NCI-H460 (cell line): ENCODE results near the gene ADAD2. TPM values are rescaled to one million over a fixed set of nuclear protein-coding genes. Genes with fewer than 3 reads are reported as not detected.
"Not testable (repeated sequence)": the region's sequence is repeated elsewhere in the genome, so short reads cannot be mapped to it uniquely, and the experiment has no call there.

ENCODE experiments used
- DNase-seq: peaks from one replicate; pipeline ENCODE4 v3.0.0-alpha.2; 2016; ENCODE audit warnings: low read depth; ENCODE audit errors: extremely low read depth
- total RNA-seq: library from RNA; depleted of rRNA; stranded (reverse); fragments of >200 nt; shearing (Covaris generic); gene quantifications from 2 replicates; pipeline ENCODE4 v1.2.3, GENCODE V29; 2014

Gene ADAD2
- total RNA-seq, 1 experiment from 2014 or later, result not detected

GRCh38 chr16:84195201-84196093 is 4.5 kb downstream of the ADAD2 start:
- DNase-seq, result no peak

- DNase-seq, result no peak
These were observed 5.1 kb downstream of the ADAD2 start for GRCh38 chr16:84196101-84196500.

GRCh38 chr16:84196727-84197394 is 5.9 kb downstream of the ADAD2 start:
- no peak for DNase-seq

GRCh38 chr16:84197466-84198128 is 6.6 kb downstream of the ADAD2 start:
- DNase-seq, result no peak

- no peak for DNase-seq
These were observed 7.4 kb downstream of the ADAD2 start for GRCh38 chr16:84198401-84198800.

- no peak for DNase-seq
These were observed 8.1 kb downstream of the ADAD2 start for GRCh38 chr16:84199097-84199496.

- no peak for DNase-seq
These were observed 8.9 kb downstream of the ADAD2 start for GRCh38 chr16:84199861-84200260.

GRCh38 chr16:84204551-84204950 is 13.6 kb downstream of the ADAD2 start:
- not testable (repeated sequence) for DNase-seq

- not testable (repeated sequence) for DNase-seq
These were observed 14.2 kb downstream of the ADAD2 start for GRCh38 chr16:84205123-84205522.

GRCh38 chr16:84205976-84206691 is 15.2 kb downstream of the ADAD2 start:
- DNase-seq, result no peak

- no peak for DNase-seq
These were observed 16.3 kb downstream of the ADAD2 start for GRCh38 chr16:84207251-84207650.

- DNase-seq, result no peak
These were observed 16.9 kb downstream of the ADAD2 start for GRCh38 chr16:84207879-84208278.

GRCh38 chr16:84209989-84210388 is 19.0 kb downstream of the ADAD2 start:
- DNase-seq, result no peak

GRCh38 chr16:84212154-84212553 is 21.2 kb downstream of the ADAD2 start:
- DNase-seq, result no peak

- no peak for DNase-seq
These were observed 21.7 kb downstream of the ADAD2 start for GRCh38 chr16:84212631-84213030.

GRCh38 chr16:84214451-84215066 is 23.6 kb downstream of the ADAD2 start:
- no peak for DNase-seq

GRCh38 chr16:84215531-84215930 is 24.6 kb downstream of the ADAD2 start:
- DNase-seq, result no peak

- not testable (repeated sequence) for DNase-seq
These were observed 25.2 kb downstream of the ADAD2 start for GRCh38 chr16:84216144-84216543.

- DNase-seq, result no peak
These were observed 27.3 kb downstream of the ADAD2 start for GRCh38 chr16:84218176-84218823.

- no peak for DNase-seq
These were observed 28.0 kb downstream of the ADAD2 start for GRCh38 chr16:84218956-84219355.
